Stimulated activated CD4-positive, alpha-beta T cell treated with anti-CD3 and anti-CD28 coated beads, Interleukin-2, amount 100 ng/mL, for 48 hours (primary cell): Measurements from ENCODE around the gene WDR54.
"Not testable (repeated sequence)": the region's sequence is repeated elsewhere in the genome, so short reads cannot be mapped to it uniquely, and the experiment has no call there.

Source experiments
- DNase-seq, 2 donors: peaks; one replicate each; pipeline ENCODE4 v3.0.0-alpha.2; 2020

The WDR54 gene

GRCh38 chr2:74458132-74458937, 36.8 kb downstream of the WDR54 start, which contains the start of gene WBP1:
Gene WBP1, plus strand, starts transcription at chr2:74458438. Its CDS starts 165 bp downstream, at chr2:74458603.
- DNase-seq = peak; percentile 95 to 97

GRCh38 chr2:74458938-74459363, 37.4 kb downstream of the WDR54 start:
- DNase-seq = no peak

GRCh38 chr2:74459503-74460118, 38.1 kb downstream of the WDR54 start:
- DNase-seq = not testable (repeated sequence)

- not testable (repeated sequence) for DNase-seq
Measured at GRCh38 chr2:74460187-74460586, 38.7 kb downstream of the WDR54 start.

GRCh38 chr2:74461187-74462053, 39.9 kb downstream of the WDR54 start:
- DNase-seq = no peak

GRCh38 chr2:74462054-74462785, 40.7 kb downstream of the WDR54 start:
- no peak for DNase-seq

GRCh38 chr2:74462786-74463105, 41.2 kb downstream of the WDR54 start:
- DNase-seq = no peak

GRCh38 chr2:74464406-74464805, 42.9 kb downstream of the WDR54 start:
- no peak for DNase-seq

- DNase-seq = not testable (repeated sequence)
Measured at GRCh38 chr2:74470742-74471141, 49.2 kb downstream of the WDR54 start.

- DNase-seq = no peak
Measured at GRCh38 chr2:74471332-74472065, 50.0 kb downstream of the WDR54 start.

GRCh38 chr2:74472086-74472944, 50.8 kb downstream of the WDR54 start, which contains the start of gene MRPL53:
Gene MRPL53, minus strand, starts transcription at chr2:74472680. Its CDS starts 20 bp downstream, at chr2:74472660.
- DNase-seq = peak; percentile 96 to 97

GRCh38 chr2:74472945-74473258, 51.4 kb downstream of the WDR54 start:
- DNase-seq = no peak

- DNase-seq = no peak
Measured at GRCh38 chr2:74474481-74474880, 53.0 kb downstream of the WDR54 start.

- DNase-seq = no peak
Measured at GRCh38 chr2:74474899-74475298, 53.4 kb downstream of the WDR54 start.
